ENCODE results near the gene RREB1.

GRCh38 chr6:7073821-7074525, 33.8 kb upstream of the RREB1 start:
- TF ChIP-seq CTCF (IDR thresholded peaks at IDR 0.05) (no peak), POLR2A (IDR thresholded peaks at IDR 0.05) (no peak), POLR2AphosphoS5 (IDR thresholded peaks at IDR 0.05) (no peak)

All from suprapubic skin (tissue), 4 donors.